ENCODE measurements around the gene IL6R.

The IL6R gene

DNA sequence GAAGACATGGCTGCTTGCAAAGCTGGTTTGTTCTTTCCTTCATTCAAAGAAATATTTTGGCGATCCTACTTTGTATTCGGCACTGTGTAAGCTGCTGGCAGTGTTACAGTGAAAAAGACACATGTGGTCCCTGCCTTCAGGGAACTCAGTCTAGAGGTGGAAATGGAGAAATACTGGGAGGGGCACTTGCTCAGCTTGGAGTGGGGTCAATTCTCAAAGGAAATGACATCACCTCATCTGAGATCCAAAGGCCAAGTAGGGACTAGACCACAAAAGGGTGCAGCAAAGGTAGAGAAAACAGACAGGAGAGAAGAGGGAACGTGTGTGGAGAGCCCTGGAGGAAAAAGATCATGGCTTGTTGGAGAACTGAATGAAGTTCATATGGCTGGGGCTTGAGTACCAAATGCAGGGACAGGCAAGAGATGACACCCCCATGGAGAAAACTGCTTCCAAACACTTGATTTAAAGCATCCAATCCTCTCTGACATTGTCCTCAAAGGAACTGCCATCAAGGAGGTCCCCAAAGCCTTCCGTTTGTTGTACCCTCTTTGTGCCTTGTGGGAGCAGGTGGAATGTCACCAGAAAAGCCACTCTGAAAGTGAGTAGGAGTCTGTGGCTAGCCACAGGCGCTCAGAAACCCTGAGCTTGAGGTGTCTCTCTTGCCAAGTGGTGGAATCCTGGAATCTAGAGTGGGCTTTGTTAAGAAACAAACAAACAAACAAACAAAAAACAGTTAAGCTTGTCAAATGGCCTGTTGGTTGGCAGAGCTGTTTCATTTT is 48.6 kb downstream of the IL6R start:
- peak; percentile 66 for DNase-seq

DNA sequence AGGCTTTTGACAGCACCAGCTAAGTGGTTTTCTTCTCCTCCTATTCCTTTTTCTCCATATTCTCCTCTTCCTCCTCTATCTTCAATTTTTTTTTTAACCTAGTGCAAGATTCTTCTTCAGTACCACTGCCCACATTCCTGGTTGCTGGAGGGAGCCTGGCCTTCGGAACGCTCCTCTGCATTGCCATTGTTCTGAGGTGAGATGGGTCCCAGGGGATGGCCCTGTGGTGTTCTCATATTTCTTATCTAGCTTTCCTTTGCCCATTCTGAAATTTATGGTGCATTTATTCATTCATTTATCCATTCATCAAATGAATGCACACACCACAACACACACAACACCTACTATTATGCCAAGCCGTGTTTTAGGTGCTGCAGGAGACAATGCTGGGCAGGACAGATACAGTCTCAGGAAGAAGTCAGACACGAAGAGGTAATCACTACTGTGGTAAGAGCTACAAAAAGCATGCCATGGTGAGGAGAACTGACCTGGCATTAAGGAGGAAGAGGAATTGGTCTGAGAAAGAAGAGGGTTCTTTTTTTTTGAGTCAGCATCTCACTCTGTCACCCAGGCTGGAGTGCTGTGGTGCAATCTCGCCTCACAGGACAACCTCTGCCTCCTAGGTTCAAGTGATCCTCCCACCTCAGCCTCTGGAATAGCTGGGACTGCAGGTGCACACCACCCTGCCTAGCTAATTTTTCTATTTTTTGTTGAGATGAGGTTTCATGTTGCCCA is 49.4 kb downstream of the IL6R start:
- peak; percentile 69 for DNase-seq

DNA sequence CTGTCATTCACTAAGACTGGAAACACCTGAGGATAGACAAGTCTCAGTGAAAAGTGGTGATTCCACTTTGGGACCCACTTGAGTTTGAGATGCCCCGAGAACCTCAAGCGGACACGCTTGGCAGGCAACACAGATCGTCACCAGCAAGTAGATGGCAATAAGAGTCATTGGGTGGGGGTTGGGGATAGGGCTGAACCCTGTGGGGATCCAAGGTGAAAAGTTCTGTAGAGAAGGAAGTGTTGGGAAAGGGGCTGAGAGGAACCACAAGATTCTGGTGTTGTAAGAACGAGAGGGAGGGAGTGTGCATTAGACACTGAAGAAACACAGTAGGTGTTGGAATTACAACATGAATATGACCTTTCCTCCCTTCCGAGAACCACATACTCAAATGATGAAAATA is 51.5 kb downstream of the IL6R start:
- peak; percentile 74 for DNase-seq

DNA sequence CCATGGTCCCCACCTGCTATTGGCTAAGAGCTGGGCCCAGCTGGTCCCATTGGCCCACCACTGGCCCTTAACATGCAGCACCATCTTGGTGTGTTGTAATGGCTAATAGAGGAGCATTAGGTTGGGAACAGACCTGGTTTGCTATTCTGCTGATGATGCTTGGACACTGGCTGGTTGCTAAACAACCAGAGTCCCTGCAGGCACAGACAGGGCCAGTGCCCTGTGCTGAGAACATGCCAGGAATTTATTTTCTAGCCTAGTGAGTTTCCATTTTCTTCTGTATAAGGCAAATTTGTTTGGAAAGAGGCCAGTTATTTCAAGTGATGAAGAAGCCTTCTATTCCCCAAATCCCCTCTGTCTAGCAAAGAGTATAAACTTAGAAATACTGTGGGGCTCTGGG is 53.9 kb downstream of the IL6R start:
- no peak for DNase-seq

DNA sequence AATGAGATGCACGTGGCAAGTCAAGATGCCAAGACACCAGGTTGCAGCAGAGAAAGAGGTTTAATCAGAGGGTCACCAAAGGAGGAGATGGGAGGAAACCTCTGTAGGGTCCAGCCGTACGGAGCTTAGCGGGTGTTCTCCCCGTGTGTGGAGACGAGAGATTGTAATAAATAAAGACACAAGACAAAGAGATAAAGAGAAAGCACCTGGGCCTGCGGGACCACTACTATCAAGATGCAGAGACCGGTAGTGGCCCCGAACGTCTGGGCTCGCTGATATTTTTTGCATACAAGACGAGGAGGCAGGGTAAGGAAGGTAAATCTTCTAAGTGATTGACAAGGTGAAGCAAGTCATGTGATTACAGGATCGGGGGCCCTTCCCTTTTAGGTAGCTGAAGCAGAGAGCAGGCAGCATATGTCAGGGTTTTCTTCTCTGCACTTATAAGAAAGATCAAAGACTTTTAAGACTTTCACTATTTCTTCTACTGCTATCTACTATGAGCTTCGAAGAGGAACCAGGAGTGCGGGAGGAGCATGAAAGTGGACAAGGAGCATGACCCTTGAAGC is 55.6 kb downstream of the IL6R start:
- DNase-seq: no peak

DNA sequence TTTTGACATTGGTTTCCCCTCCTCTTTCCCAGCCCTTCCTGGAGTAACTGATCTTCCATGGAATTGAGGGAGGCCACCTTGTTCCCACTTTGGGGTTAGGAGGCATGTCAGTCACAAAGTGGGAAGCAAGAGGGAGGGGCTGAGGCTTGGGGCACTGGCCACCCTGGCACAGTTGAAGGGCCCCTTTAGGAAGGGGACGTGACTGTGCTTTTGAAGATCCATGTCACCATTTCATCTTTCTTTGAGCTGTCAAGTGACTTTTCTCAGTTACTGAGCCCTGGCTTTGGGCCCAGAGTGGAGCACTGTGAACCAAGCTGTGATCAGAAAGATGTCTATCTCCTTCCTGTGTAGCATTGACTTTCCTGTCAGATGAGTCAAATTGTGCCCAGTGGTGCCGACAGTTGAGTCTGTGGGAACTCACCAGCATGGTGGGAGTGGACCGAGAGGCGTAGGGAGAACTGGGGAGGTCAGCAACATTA is 58.4 kb downstream of the IL6R start:
- DNase-seq: peak; percentile 83

DNA sequence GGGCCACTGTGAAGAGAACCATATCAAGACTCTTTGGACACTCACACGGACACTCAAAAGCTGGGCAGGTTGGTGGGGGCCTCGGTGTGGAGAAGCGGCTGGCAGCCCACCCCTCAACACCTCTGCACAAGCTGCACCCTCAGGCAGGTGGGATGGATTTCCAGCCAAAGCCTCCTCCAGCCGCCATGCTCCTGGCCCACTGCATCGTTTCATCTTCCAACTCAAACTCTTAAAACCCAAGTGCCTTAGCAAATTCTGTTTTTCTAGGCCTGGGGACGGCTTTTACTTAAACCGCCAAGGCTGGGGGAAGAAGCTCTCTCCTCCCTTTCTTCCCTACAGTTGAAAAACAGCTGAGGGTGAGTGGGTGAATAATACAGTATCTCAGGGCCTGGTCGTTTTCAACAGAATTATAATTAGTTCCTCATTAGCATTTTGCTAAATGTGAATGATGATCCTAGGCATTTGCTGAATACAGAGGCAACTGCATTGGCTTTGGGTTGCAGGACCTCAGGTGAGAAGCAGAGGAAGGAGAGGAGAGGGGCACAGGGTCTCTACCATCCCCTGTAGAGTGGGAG is 60.6 kb downstream of the IL6R start:
- no peak for DNase-seq

DNA sequence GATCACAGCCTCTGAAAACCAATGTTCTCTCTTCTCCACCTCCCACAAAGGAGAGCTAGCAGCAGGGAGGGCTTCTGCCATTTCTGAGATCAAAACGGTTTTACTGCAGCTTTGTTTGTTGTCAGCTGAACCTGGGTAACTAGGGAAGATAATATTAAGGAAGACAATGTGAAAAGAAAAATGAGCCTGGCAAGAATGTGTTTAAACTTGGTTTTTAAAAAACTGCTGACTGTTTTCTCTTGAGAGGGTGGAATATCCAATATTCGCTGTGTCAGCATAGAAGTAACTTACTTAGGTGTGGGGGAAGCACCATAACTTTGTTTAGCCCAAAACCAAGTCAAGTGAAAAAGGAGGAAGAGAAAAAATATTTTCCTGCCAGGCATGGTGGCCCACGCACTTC is 61.1 kb downstream of the IL6R start:
- DNase-seq: no peak

DNA sequence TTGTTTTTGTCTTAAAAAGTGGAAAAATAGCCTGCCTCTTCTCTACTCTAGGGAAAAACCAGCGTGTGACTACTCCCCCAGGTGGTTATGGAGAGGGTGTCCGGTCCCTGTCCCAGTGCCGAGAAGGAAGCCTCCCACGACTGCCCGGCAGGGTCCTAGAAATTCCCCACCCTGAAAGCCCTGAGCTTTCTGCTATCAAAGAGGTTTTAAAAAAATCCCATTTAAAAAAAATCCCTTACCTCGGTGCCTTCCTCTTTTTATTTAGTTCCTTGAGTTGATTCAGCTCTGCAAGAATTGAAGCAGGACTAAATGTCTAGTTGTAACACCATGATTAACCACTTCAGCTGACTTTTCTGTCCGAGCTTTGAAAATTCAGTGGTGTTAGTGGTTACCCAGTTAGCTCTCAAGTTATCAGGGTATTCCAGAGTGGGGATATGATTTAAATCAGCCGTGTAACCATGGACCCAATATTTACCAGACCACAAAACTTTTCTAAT is 61.8 kb downstream of the IL6R start:
- peak; percentile 83 for DNase-seq

DNA sequence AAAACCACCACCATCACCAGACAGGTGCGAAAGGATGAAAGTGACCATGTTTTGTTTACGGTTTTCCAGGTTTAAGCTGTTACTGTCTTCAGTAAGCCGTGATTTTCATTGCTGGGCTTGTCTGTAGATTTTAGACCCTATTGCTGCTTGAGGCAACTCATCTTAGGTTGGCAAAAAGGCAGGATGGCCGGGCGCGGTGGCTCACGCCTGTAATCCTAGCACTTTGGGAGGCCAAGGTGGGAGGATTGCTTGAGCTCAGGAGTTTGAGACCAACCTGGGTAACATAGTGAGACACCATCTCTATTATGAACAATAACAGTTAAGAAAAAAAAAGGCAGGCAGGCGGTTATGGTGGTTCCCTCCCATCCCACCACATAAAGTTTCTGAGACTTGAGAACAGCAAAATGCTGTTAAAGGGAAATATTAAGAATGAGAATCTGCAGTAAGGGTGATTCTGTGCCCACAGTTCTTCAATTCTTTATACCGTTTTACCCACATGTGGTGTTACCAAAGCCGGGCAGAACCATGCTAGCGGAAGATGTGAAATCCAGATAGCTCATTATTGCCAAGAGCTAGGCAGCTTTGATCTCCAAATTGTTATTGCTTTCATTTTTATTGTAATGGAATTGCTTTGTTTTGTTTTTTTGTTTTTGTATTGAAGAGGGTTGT is 62.4 kb downstream of the IL6R start:
- DNase-seq: no peak

DNA sequence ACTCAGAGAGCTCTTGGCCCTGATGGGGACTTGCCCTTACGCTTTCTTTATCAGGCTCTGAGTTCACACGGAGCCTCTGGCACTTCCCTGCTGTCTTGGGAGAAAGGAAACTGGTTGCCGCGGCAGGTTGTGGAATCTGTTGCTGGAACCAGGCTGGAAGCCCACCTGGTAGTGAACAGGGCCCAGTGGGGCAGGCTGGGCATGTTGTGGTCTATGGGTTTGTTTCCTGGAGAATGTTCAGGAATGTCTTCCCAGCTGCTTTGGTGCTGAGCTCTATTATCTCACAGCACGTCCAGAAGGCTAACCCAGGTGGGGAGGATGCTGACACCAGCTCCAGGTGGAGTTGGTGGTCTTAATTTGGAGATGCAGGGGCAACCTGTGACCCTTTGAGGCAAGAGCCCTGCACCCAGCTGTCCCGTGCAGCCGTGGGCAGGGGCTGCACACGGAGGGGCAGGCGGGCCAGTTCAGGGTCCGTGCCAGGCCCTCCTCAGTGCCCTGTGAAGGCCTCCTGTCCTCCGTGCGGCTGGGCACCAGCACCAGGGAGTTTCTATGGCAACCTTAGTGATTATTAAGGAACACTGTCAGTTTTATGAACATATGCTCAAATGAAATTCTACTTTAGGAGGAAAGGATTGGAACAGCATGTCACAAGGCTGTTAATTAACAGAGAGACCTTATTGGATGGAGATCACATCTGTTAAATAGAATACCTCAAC is 63.5 kb downstream of the IL6R start:
- DNase-seq: no peak

DNA sequence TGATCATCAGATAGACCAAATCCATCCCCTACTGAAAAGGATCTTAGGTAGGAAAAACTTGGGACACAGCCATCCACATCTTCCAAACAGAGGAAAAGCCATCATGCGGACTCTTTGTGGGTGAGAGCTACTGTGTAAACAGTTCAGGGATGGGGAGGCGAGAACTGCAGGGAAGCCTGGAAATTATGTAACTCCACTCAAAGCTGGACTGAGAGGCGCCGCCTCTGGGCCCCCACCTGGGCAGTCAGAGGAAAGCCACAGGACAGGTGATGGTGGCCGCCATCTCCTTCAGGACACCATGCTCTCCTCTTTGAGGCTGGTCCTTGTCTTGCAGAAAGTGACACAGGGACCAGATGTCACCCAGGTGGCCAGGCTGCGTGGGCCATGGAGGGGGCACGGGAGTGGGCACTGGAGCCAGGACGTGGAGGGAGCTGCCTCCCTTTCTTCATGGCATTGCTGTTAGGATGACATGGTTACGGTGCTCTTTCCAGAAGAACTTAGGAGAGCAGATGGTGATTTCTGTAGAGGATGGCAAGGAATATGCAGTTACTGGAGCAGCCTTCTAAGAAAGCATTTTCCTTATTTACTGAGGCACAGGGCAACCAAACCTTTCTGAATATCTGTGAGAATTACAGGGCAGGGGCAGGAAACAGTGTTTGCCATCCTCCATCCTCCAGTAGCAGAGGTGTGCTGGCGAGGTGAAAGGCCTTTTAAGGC is 64.9 kb downstream of the IL6R start:
- DNase-seq: no peak

DNA sequence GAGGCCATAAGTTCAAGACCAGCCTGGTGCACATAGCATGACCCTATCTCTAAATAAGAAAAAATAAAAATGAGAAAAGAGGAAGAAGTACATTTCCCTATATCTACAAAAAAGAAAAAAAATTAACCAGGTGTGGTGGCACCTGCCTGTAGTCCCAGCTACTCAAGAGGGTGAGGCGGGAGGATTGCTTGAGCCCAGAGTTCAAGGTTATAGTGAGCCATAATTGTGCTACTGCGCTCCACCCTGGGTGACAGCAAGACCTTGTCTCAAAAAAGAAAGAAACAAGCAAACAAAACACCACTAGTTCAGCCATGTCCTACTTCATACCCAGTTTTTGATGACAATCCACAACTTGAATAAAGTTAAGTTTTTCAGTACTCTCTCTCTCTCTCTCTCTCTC is 66.2 kb downstream of the IL6R start:
- DNase-seq: no peak

DNA sequence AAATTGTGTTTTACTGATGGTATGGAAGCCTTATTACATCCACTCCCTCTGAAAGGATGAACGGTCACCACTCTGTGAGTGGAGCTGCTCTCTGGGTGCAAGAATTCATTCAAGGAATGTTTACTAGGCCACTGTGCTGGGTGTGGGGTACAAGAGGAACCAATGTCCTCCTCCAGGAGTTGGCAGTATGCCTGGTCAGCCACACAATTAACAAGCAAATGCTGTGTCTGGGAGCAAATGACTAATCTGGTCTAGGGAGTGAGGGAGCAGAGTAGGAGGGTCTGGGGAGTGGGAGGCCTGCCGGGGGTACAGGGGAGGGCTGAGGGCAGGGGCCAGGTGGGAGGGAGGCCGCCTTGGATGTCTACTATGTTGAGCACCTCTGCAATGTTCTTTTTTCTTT is 69.7 kb downstream of the IL6R start:
- peak; percentile 64 for DNase-seq

DNA sequence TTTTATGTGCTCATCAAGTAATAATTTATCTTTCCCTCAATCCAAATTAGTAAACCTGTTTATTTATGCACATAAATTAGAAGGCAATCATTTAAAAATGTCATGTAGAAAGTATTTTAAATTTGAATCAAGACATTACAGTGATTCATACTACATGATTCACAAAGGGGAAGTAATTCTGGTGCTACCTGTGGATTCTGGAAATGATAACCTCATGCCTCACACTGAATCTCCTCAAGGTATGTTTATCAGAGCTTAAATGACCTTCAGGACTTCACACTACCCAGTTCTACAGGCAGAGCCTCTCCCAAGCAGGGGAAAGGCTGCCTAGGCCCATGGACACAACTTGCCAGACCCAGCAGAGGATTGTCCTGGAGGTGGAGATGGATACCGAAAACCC is 71.6 kb downstream of the IL6R start:
- no peak for DNase-seq

DNA sequence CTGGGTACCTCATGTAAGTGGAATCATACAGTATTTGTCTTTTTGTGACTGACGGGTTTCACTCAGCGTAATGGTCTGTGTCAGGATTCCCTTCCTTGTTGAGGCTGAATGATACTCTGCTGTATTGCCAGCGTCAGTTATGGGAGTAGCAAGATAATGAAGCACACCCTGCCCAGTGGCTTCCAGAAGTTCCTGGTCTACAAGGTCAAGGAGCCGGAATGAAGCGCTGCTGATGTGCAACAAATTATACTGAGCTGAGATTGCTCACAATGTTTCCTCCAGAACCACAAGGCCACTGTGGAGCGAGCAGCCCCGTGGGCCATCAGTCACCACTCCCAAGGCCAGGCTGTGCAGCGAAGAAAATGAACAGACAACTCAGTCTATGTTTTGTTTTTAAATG is 72.9 kb downstream of the IL6R start:
- no peak for DNase-seq

DNA sequence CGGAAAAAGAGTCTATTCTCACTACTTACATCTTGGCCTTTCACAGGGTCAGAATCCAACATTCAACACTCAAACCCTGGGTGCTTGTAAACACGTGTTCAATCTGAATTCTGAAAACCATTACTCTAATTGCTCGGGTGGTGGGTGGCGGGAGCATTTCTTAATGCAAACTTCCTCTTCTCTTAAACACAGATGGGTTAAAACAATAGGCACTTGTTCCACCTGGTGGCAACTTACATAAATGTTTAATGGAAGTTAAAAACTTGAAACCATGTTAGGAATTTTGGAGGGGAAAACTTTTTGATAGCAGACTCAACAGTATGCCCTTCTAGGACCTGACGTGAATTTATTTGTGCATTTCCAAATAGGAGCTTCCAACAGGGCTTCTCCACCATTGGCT is 73.5 kb downstream of the IL6R start:
- DNase-seq: peak; percentile 77

DNA sequence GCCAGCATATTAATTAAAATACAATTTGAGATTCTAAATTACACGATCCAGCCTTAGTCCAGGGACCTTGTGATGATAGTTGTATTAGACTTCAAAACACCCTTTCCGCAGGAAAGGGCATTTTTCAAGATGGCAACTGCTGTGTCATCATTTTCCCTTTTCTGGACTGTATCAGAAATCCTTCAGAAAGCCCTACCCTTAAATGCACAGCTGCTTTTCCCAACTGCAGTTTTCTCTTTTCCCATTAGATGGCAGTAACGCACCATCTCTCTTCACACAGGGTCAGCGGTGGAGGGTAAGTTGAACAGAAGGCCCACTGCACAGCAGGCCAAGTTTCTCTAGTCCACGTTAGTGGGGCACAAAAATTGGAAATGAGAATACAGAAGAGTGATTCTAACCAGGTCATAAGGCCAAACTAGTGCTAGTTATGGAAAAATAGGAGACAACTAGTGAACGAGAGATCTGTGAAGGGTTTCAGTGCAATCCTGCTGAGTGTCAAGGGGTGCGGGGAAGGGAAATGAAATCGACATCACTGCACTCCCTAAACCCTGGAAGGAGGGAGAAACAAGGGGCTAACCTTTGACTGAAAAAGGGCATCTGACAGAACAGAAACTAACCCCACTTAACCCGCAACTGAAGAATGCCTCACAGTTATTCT is 74.8 kb downstream of the IL6R start:
- DNase-seq: peak; percentile 92

DNA sequence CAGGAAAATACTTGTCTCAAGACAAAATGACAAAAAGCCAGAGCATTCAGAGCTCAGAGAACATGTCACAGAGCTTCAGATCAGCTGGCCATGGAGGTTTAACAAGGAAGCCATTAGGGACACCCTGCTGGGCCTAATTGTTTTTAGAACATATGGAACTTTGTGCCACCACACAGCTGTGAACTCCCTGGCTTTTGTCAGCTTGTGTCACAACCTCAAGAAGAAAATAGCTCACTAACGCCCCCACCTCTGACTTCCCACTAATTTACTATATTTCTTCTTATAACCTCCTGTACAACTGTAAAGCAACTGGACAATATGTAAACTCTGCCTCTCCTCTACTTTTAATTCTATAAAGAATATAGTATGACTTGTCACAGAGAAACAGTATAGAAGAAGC is 75.9 kb downstream of the IL6R start:
- peak; percentile 42 for DNase-seq

DNA sequence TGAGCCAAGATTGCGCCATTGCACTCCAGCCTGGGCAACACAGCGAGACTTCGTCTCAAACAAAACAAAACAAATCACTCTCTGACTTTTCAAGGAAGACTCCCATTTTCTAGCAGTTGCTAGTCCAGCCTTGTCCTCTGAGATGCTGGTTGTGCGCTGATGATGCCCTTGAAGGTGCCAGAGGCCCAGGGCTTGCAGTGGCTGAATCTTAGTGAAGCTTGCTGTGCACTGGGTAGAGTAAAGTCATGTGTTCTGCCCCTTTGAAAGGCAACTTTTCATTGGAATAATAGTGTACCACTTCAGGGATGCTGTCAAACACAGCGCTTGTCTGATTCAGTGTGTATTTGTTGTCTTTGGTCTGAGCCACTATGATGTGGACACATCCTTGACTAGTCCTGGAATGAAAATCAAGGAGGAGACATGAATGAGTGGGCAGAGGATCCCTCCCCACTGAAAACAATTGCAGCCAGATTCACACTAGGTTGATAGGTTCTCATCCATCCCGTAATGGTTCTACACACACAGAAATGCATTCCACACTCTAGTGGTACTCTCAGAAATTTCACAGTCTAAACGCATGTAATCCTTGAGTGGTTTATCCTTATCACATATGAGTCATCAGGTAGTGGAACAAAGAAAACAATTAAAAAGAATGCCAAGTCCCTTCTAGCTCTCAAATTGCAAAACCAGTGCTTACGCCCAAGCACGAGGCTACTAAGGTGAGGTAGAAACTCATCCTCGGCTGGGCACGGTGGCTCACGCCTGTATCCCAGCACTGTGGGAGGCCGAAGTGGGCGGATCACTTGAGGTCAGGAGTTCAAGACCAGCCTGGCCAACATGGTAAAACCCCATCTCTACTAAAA is 79.0 kb downstream of the IL6R start:
- no peak for DNase-seq

All from suppressor macrophage treated with lipopolysaccharide for 4 hours (primary cell).